Uterus (tissue), 4 donors: ENCODE data around the gene SMIM10L1. TPM values are rescaled to one million over a fixed set of nuclear protein-coding genes. Genes with fewer than 3 reads are reported as not detected.
A peak's percentile ranks its signal among the peaks of the same experiment; 100 is the strongest.

Experiments used
- DNase-seq, 2 donors: peaks; one replicate each; pipeline ENCODE4 v3.0.0-alpha.2; 2019 to 2020
- H3K27ac ChIP-seq, 2 donors: fragments of 200-600 bp; sonication (generic); 1 replicate in 1 of 2; 2 replicates in 1 of 2; pipeline ENCODE4 v1.5.1; 2016 to 2018
- H3K27me3 ChIP-seq, 2 donors: fragments of 200-600 bp; sonication (generic); one replicate each; pipeline ENCODE4 v1.5.1; 2018 to 2019; ENCODE audit warnings: control low read depth in 1 of 2
- H3K36me3 ChIP-seq, 2 donors: fragments of 200-600 bp; sonication (generic); one replicate each; pipeline ENCODE4 v1.5.1; 2019; ENCODE audit warnings: control low read depth in 1 of 2
- H3K4me1 ChIP-seq, 2 donors: fragments of 200-600 bp; sonication (generic); one replicate each; pipeline ENCODE4 v1.5.1; 2018 to 2019; ENCODE audit warnings: control low read depth in 1 of 2
- H3K4me3 ChIP-seq, 2 donors: fragments of 200-600 bp; sonication (generic); 1 replicate in 1 of 2; 2 replicates in 1 of 2; pipeline ENCODE4 v1.5.1; 2018 to 2019; ENCODE audit warnings: mild to moderate bottlenecking in 1 of 2
- H3K9me3 ChIP-seq, 2 donors: fragments of 200-600 bp; sonication (generic); one replicate each; pipeline ENCODE4 v1.5.1; 2019; ENCODE audit warnings: control low read depth in 1 of 2
- POLR2A ChIP-seq, 2 donors: fragments of 450-650 bp; IDR thresholded peaks; one replicate each; pipeline ENCODE4 v1.6.1; 2016; ENCODE audit warnings: antibody characterized with exemption in 2 of 2, mild to moderate bottlenecking in 1 of 2, moderate library complexity in 1 of 2
- intact Hi-C: fragments of 100-400 bp; cut with DNase I; formaldehyde crosslinking; loops from one replicate; pipeline ENCODE4 v1.15.1; 2023; ENCODE audit warnings: low total_unique reads
- total RNA-seq, 4 donors: library from RNA; depleted of rRNA in 3 of 4; stranded (reverse); fragments of >200 nt in 3 of 4; gene quantifications; one replicate each; pipeline versions ENCODE4 v1.1.0 to v1.2.4, GENCODE V29; 2014 to 2023
- TF ChIP-seq, protein P1 (sequence below), 4 experiments: fragments of 200-600 bp in 2 of 4; fragments of 450-650 bp in 2 of 4; sonication (generic) in 2 of 4; IDR thresholded peaks; one replicate each; pipeline ENCODE4 v1.5.1; 2016 to 2019; ENCODE audit warnings: antibody characterized with exemption in 4 of 4, mild to moderate bottlenecking in 2 of 4, moderate library complexity in 1 of 4
- donor health status: DM: yes; HTN: yes; CAD: no.

Gene SMIM10L1
- 1 to 10 TPM; 3.6 to 7.5 (median 7.1) TPM for total RNA-seq

DNA sequence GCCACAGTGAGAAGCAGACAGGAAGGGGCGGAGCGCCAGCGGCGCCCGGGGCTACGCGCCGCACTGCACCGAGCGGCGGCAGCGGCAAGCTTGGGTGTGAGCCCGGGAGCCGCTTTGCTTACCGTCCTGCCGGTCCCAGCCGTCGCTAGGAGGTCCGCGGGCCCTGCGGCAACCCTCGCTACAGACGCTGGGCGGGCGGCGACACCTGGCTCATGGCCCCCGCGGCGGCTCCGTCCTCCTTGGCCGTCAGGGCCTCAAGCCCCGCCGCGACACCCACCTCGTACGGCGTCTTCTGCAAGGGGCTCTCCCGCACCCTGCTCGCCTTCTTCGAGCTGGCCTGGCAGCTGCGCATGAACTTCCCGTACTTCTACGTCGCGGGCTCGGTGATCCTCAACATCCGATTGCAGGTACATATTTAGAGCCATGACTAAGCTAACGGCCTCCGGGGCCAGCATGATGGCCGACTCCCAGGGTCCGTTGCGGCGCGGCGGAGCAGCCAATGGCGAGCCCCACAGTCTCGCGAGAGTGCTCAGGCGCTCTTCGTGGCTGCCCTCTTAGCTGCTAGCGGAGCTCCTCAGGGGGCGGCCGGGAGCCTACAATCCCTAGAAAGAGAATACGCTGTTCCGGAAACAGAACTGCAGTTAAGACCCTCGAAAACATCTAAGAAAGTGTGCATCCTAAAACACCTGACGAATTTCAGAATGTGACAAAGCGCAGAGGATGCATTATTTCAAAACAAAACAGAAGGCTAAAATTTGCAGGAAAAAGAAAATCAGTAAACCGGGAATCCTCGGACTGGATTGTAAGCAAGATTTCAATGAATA lies at the start of gene SMIM10L1:
SMIM10L1 (plus strand) TSS at position 50 of the 824 bp plus-strand sequence; CDS start at position 213, 163 bp downstream.
- TF ChIP-seq POLR2A (IDR thresholded peaks at IDR 0.05): peak; percentile 23 to 65
- TF ChIP-seq, protein P1, sequence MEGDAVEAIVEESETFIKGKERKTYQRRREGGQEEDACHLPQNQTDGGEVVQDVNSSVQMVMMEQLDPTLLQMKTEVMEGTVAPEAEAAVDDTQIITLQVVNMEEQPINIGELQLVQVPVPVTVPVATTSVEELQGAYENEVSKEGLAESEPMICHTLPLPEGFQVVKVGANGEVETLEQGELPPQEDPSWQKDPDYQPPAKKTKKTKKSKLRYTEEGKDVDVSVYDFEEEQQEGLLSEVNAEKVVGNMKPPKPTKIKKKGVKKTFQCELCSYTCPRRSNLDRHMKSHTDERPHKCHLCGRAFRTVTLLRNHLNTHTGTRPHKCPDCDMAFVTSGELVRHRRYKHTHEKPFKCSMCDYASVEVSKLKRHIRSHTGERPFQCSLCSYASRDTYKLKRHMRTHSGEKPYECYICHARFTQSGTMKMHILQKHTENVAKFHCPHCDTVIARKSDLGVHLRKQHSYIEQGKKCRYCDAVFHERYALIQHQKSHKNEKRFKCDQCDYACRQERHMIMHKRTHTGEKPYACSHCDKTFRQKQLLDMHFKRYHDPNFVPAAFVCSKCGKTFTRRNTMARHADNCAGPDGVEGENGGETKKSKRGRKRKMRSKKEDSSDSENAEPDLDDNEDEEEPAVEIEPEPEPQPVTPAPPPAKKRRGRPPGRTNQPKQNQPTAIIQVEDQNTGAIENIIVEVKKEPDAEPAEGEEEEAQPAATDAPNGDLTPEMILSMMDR (IDR thresholded peaks at IDR 0.05): no peak
- Histone ChIP-seq H3K27me3 (no peaks in the 10 kb centered on the region), H3K9me3 (no peaks in the 10 kb centered on the region), H3K4me1 (peaks cover 4 to 5% of the 10 kb centered on the region in 2 donors), H3K36me3 (no peaks in the 10 kb centered on the region), H3K4me3 (peak within 1 kb of the TSS; percentile 81 to 88), H3K27ac (peak within 1 kb of the TSS; percentile 95 to 98)
- DNase-seq: peak; percentile 89
- intact Hi-C loops: no loop called here

GRCh38 chr12:11130382-11130781 lies 40.6 kb upstream of the SMIM10L1 start:
- no peak for DNase-seq
- Histone ChIP-seq H3K9me3 (no peaks in the 10 kb centered on the region), H3K4me1 (no peaks in the 10 kb centered on the region), H3K27ac (no peak overlapping the region), H3K27me3 (no peaks in the 10 kb centered on the region), H3K36me3 (no peaks in the 10 kb centered on the region), H3K4me3 (no peak overlapping the region)
- intact Hi-C loops: no loop called here
- no peak for TF ChIP-seq POLR2A (IDR thresholded peaks at IDR 0.05)
- TF ChIP-seq, protein P1 (IDR thresholded peaks at IDR 0.05): no peak

- Histone ChIP-seq H3K9me3 (no peaks in the 10 kb centered on the region), H3K36me3 (no peaks in the 10 kb centered on the region), H3K4me1 (no peaks in the 10 kb centered on the region), H3K4me3 (no peak overlapping the region), H3K27me3 (no peaks in the 10 kb centered on the region), H3K27ac (no peak overlapping the region)
- intact Hi-C loops: no loop called here
- TF ChIP-seq, protein P1 (IDR thresholded peaks at IDR 0.05): no peak
- TF ChIP-seq POLR2A (IDR thresholded peaks at IDR 0.05): no peak
- no peak for DNase-seq
These were observed 40.0 kb upstream of the SMIM10L1 start for GRCh38 chr12:11130999-11131398.

GRCh38 chr12:11133162-11133561 lies 37.8 kb upstream of the SMIM10L1 start:
- H3K9me3 ChIP-seq: no peaks in the 10 kb centered on the region
- no peak overlapping the region for H3K4me3 ChIP-seq
- no peaks in the 10 kb centered on the region for H3K4me1 ChIP-seq
- no peaks in the 10 kb centered on the region for H3K36me3 ChIP-seq
- intact Hi-C loops: no loop called here
- H3K27me3 ChIP-seq: no peaks in the 10 kb centered on the region
- DNase-seq: no peak
- no peak overlapping the region for H3K27ac ChIP-seq
- TF ChIP-seq, protein P1 (IDR thresholded peaks at IDR 0.05): no peak
- TF ChIP-seq POLR2A (IDR thresholded peaks at IDR 0.05): no peak

- no peaks in the 10 kb centered on the region for H3K36me3 ChIP-seq
- H3K4me3 ChIP-seq: no peak overlapping the region
- TF ChIP-seq, protein P1 (IDR thresholded peaks at IDR 0.05): no peak
- TF ChIP-seq POLR2A (IDR thresholded peaks at IDR 0.05): no peak
- H3K4me1 ChIP-seq: no peaks in the 10 kb centered on the region
- intact Hi-C loops: no loop called here
- H3K27ac ChIP-seq: no peak overlapping the region
- DNase-seq: no peak
- no peaks in the 10 kb centered on the region for H3K9me3 ChIP-seq
- H3K27me3 ChIP-seq: no peaks in the 10 kb centered on the region
These were observed 37.2 kb upstream of the SMIM10L1 start for GRCh38 chr12:11133816-11134215.
